Measurements from ENCODE around the gene ASIC2. TPM values are rescaled to one million over a fixed set of nuclear protein-coding genes. Genes with fewer than 3 reads are reported as not detected.

Gene ASIC2
- total and polyA plus RNA-seq, 3 experiments from 2014 or later: not detected

- H3K9me3 Mint-ChIP-seq: peaks cover 0 to 6% (median 0%) of the 10 kb centered on the region in 5 donors
- Histone ChIP-seq H3K27me3 (ENCODE audit: insufficient read depth, low read length, poor library complexity, severe bottlenecking) (no peaks in the 10 kb centered on the region), H3K27ac (ENCODE audit: low read depth, low read length) (no peak overlapping the region), H3K36me3 (ENCODE audit: insufficient read depth, low read length) (no peaks in the 10 kb centered on the region), H3K4me1 (ENCODE audit: insufficient read depth, low read length) (no peaks in the 10 kb centered on the region), H3K4me3 (ENCODE audit: low read length) (no peak overlapping the region), H3K9me3 (ENCODE audit: low read length) (no peaks in the 10 kb centered on the region)
- H3K27me3 Mint-ChIP-seq: peaks cover 11 to 34% of the 10 kb centered on the region in 2 donors
- no peak for DNase-seq
- H3K36me3 Mint-ChIP-seq: no peaks in the 10 kb centered on the region
- no peak overlapping the region for H3K27ac Mint-ChIP-seq
- no peaks in the 10 kb centered on the region for H3K4me1 Mint-ChIP-seq
- H3K4me3 Mint-ChIP-seq: no peak overlapping the region
- POLR2A ChIA-PET: no interaction called here
- CTCF ChIA-PET: no interaction called here
Observed at GRCh38 chr17:33116021-33116551, 177.0 kb downstream of the ASIC2 start.

GRCh38 chr17:33115366-33115765, 177.7 kb downstream of the ASIC2 start:
- Histone ChIP-seq H3K4me1 (ENCODE audit: insufficient read depth, low read length) (no peaks in the 10 kb centered on the region), H3K4me3 (ENCODE audit: low read length) (no peak overlapping the region), H3K9me3 (ENCODE audit: low read length) (no peaks in the 10 kb centered on the region), H3K36me3 (ENCODE audit: insufficient read depth, low read length) (no peaks in the 10 kb centered on the region), H3K27ac (ENCODE audit: low read depth, low read length) (no peak overlapping the region), H3K27me3 (ENCODE audit: insufficient read depth, low read length, poor library complexity, severe bottlenecking) (no peaks in the 10 kb centered on the region)
- ChIA-PET POLR2A (no interaction called here), CTCF (no interaction called here)
- no peaks in the 10 kb centered on the region for H3K36me3 Mint-ChIP-seq
- H3K27me3 Mint-ChIP-seq: peaks cover 9 to 32% of the 10 kb centered on the region in 2 donors
- no peak for DNase-seq
- peaks cover 0 to 8% (median 0%) of the 10 kb centered on the region in 5 donors for H3K9me3 Mint-ChIP-seq
- no peak overlapping the region for H3K27ac Mint-ChIP-seq
- H3K4me1 Mint-ChIP-seq: no peaks in the 10 kb centered on the region
- no peak overlapping the region for H3K4me3 Mint-ChIP-seq

- H3K27ac Mint-ChIP-seq: no peak overlapping the region
- Histone ChIP-seq H3K4me1 (ENCODE audit: insufficient read depth, low read length) (no peaks in the 10 kb centered on the region), H3K36me3 (ENCODE audit: insufficient read depth, low read length) (no peaks in the 10 kb centered on the region), H3K9me3 (ENCODE audit: low read length) (no peaks in the 10 kb centered on the region), H3K4me3 (ENCODE audit: low read length) (no peak overlapping the region), H3K27me3 (ENCODE audit: insufficient read depth, low read length, poor library complexity, severe bottlenecking) (no peaks in the 10 kb centered on the region), H3K27ac (ENCODE audit: low read depth, low read length) (no peak overlapping the region)
- ChIA-PET CTCF (no interaction called here), POLR2A (no interaction called here)
- no peak overlapping the region for H3K4me3 Mint-ChIP-seq
- no peaks in the 10 kb centered on the region for H3K4me1 Mint-ChIP-seq
- no peak for DNase-seq
- H3K27me3 Mint-ChIP-seq: peaks cover 5 to 34% of the 10 kb centered on the region in 2 donors
- H3K9me3 Mint-ChIP-seq: peaks cover 0 to 8% (median 0%) of the 10 kb centered on the region in 5 donors
- H3K36me3 Mint-ChIP-seq: no peaks in the 10 kb centered on the region
Observed at GRCh38 chr17:33113991-33114370, 179.1 kb downstream of the ASIC2 start.

GRCh38 chr17:33113276-33113990, 179.7 kb downstream of the ASIC2 start:
- Mint-ChIP-seq H3K27ac (no peak overlapping the region), H3K4me3 (no peak overlapping the region), H3K4me1 (no peaks in the 10 kb centered on the region), H3K27me3 (peaks cover 8 to 34% of the 10 kb centered on the region in 2 donors), H3K36me3 (no peaks in the 10 kb centered on the region), H3K9me3 (peaks cover 0 to 8% (median 0%) of the 10 kb centered on the region in 5 donors)
- Histone ChIP-seq H3K4me1 (ENCODE audit: insufficient read depth, low read length) (no peaks in the 10 kb centered on the region), H3K4me3 (ENCODE audit: low read length) (no peak overlapping the region), H3K27me3 (ENCODE audit: insufficient read depth, low read length, poor library complexity, severe bottlenecking) (no peaks in the 10 kb centered on the region), H3K9me3 (ENCODE audit: low read length) (no peaks in the 10 kb centered on the region), H3K36me3 (ENCODE audit: insufficient read depth, low read length) (no peaks in the 10 kb centered on the region), H3K27ac (ENCODE audit: low read depth, low read length) (no peak overlapping the region)
- no peak for DNase-seq
- POLR2A ChIA-PET: no interaction called here
- CTCF ChIA-PET: no interaction called here

- H3K27me3 ChIP-seq (ENCODE audit: insufficient read depth, low read length, poor library complexity, severe bottlenecking): no peaks in the 10 kb centered on the region
- peaks cover 0 to 8% (median 0%) of the 10 kb centered on the region in 5 donors for H3K9me3 Mint-ChIP-seq
- H3K27ac Mint-ChIP-seq: no peak overlapping the region
- no peaks in the 10 kb centered on the region for H3K9me3 ChIP-seq (ENCODE audit: low read length)
- H3K36me3 Mint-ChIP-seq: no peaks in the 10 kb centered on the region
- no peaks in the 10 kb centered on the region for H3K4me1 Mint-ChIP-seq
- no peak overlapping the region for H3K4me3 ChIP-seq (ENCODE audit: low read length)
- no peaks in the 10 kb centered on the region for H3K36me3 ChIP-seq (ENCODE audit: insufficient read depth, low read length)
- H3K27ac ChIP-seq (ENCODE audit: low read depth, low read length): no peak overlapping the region
- POLR2A ChIA-PET: no interaction called here
- no peak for DNase-seq
- H3K4me3 Mint-ChIP-seq: no peak overlapping the region
- CTCF ChIA-PET: no interaction called here
- H3K4me1 ChIP-seq (ENCODE audit: insufficient read depth, low read length): no peaks in the 10 kb centered on the region
- H3K27me3 Mint-ChIP-seq: peaks cover 8 to 36% of the 10 kb centered on the region in 2 donors
Observed at GRCh38 chr17:33112763-33113162, 180.3 kb downstream of the ASIC2 start.

- POLR2A ChIA-PET: no interaction called here
- peaks cover 0 to 9% (median 0%) of the 10 kb centered on the region in 5 donors for H3K9me3 Mint-ChIP-seq
Observed at GRCh38 chr17:33109336-33110072, 183.6 kb downstream of the ASIC2 start.

GRCh38 chr17:33106525-33107165, 186.4 kb downstream of the ASIC2 start:
- no peaks in the 10 kb centered on the region for H3K27me3 ChIP-seq (ENCODE audit: insufficient read depth, low read length, poor library complexity, severe bottlenecking)
- no peaks in the 10 kb centered on the region for H3K9me3 ChIP-seq (ENCODE audit: low read length)
- ChIA-PET CTCF (no interaction called here), POLR2A (no interaction called here)
- Mint-ChIP-seq H3K27me3 (peaks cover 17 to 19% of the 10 kb centered on the region in 2 donors), H3K36me3 (no peaks in the 10 kb centered on the region), H3K4me3 (no peak overlapping the region), H3K9me3 (peaks cover 0 to 7% (median 0%) of the 10 kb centered on the region in 5 donors), H3K4me1 (no peaks in the 10 kb centered on the region), H3K27ac (no peak overlapping the region)
- no peak overlapping the region for H3K27ac ChIP-seq (ENCODE audit: low read depth, low read length)
- H3K4me3 ChIP-seq (ENCODE audit: low read length): no peak overlapping the region
- no peak for DNase-seq
- H3K36me3 ChIP-seq (ENCODE audit: insufficient read depth, low read length): no peaks in the 10 kb centered on the region
- H3K4me1 ChIP-seq (ENCODE audit: insufficient read depth, low read length): no peaks in the 10 kb centered on the region

More at GRCh38 chr17:33109336-33110072, 183.6 kb downstream of the ASIC2 start:
- H3K4me3 Mint-ChIP-seq: no peak overlapping the region
- DNase-seq: no peak
- CTCF ChIA-PET: no interaction called here
- no peaks in the 10 kb centered on the region for H3K9me3 ChIP-seq (ENCODE audit: low read length)
- H3K4me3 ChIP-seq (ENCODE audit: low read length): no peak overlapping the region
- H3K27ac ChIP-seq (ENCODE audit: low read depth, low read length): no peak overlapping the region
- no peaks in the 10 kb centered on the region for H3K36me3 Mint-ChIP-seq
- no peaks in the 10 kb centered on the region for H3K36me3 ChIP-seq (ENCODE audit: insufficient read depth, low read length)
- H3K27me3 ChIP-seq (ENCODE audit: insufficient read depth, low read length, poor library complexity, severe bottlenecking): no peaks in the 10 kb centered on the region
- H3K4me1 ChIP-seq (ENCODE audit: insufficient read depth, low read length): no peaks in the 10 kb centered on the region
- peaks cover 14 to 37% of the 10 kb centered on the region in 2 donors for H3K27me3 Mint-ChIP-seq
- H3K4me1 Mint-ChIP-seq: no peaks in the 10 kb centered on the region
- no peak overlapping the region for H3K27ac Mint-ChIP-seq

GRCh38 chr17:33105911-33106310, 187.2 kb downstream of the ASIC2 start:
- POLR2A ChIA-PET: no interaction called here

More at GRCh38 chr17:33105911-33106310, 187.2 kb downstream of the ASIC2 start:
- peaks cover 11 to 13% of the 10 kb centered on the region in 2 donors for H3K27me3 Mint-ChIP-seq
- H3K4me1 Mint-ChIP-seq: no peaks in the 10 kb centered on the region
- no peak overlapping the region for H3K4me3 Mint-ChIP-seq
- H3K36me3 Mint-ChIP-seq: no peaks in the 10 kb centered on the region
- no peak for DNase-seq
- H3K36me3 ChIP-seq (ENCODE audit: insufficient read depth, low read length): no peaks in the 10 kb centered on the region
- H3K9me3 Mint-ChIP-seq: peaks cover 0 to 3% (median 0%) of the 10 kb centered on the region in 5 donors
- H3K4me1 ChIP-seq (ENCODE audit: insufficient read depth, low read length): no peaks in the 10 kb centered on the region
- no peaks in the 10 kb centered on the region for H3K27me3 ChIP-seq (ENCODE audit: insufficient read depth, low read length, poor library complexity, severe bottlenecking)
- CTCF ChIA-PET: no interaction called here
- H3K27ac ChIP-seq (ENCODE audit: low read depth, low read length): no peak overlapping the region
- no peak overlapping the region for H3K4me3 ChIP-seq (ENCODE audit: low read length)
- H3K27ac Mint-ChIP-seq: no peak overlapping the region
- H3K9me3 ChIP-seq (ENCODE audit: low read length): no peaks in the 10 kb centered on the region

All from CD8-positive, alpha-beta memory T cell (primary cell).